GM18508 (cell line): ENCODE data around the gene LTBP2.
A peak's percentile ranks its signal among the peaks of the same experiment; 100 is the strongest.

Experiments
- ATAC-seq: cut with Tn5 transposase; IDR thresholded peaks from one replicate; pipeline ENCODE4 v1.9.1; 2021; ENCODE audit warnings: moderate number of reproducible peaks; ENCODE audit not compliant: insufficient read depth, unreplicated experiment

LTBP2 gene

GRCh38 chr14:74500417-74501134 is 111.5 kb downstream of the LTBP2 start:
- ATAC-seq, result no peak

GRCh38 chr14:74495356-74495755 is 116.7 kb downstream of the LTBP2 start:
- no peak for ATAC-seq

GRCh38 chr14:74493343-74494261 is 118.4 kb downstream of the LTBP2 start, which contains the start of gene ISCA2:
ISCA2 (plus strand) TSS chr14:74493765; CDS start chr14:74493775, 10 bp downstream.
- ATAC-seq, result peak; percentile 74

GRCh38 chr14:74492776-74493342 is 119.2 kb downstream of the LTBP2 start, which contains the start of gene NPC2:
NPC2 (minus strand) TSS chr14:74493305; CDS start chr14:74493274, 31 bp downstream.
- ATAC-seq, result peak; percentile 9

- no peak for ATAC-seq
Observed at GRCh38 chr14:74491956-74492775, 119.9 kb downstream of the LTBP2 start.

- ATAC-seq, result no peak
Observed at GRCh38 chr14:74490486-74490885, 121.6 kb downstream of the LTBP2 start.

- no peak for ATAC-seq
Observed at GRCh38 chr14:74488786-74489397, 123.1 kb downstream of the LTBP2 start.

GRCh38 chr14:74486164-74486563 is 125.9 kb downstream of the LTBP2 start:
- ATAC-seq, result no peak

GRCh38 chr14:74483321-74483720 is 128.7 kb downstream of the LTBP2 start:
- ATAC-seq, result no peak

GRCh38 chr14:74482571-74482970 is 129.5 kb downstream of the LTBP2 start:
- no peak for ATAC-seq

- no peak for ATAC-seq
Observed at GRCh38 chr14:74480046-74480445, 132.0 kb downstream of the LTBP2 start.

- no peak for ATAC-seq
Observed at GRCh38 chr14:74478996-74479635, 132.9 kb downstream of the LTBP2 start.

- no peak for ATAC-seq
Observed at GRCh38 chr14:74476607-74477006, 135.4 kb downstream of the LTBP2 start.

GRCh38 chr14:74476107-74476506 is 135.9 kb downstream of the LTBP2 start:
- no peak for ATAC-seq

- ATAC-seq, result no peak
Observed at GRCh38 chr14:74475678-74476077, 136.4 kb downstream of the LTBP2 start.

GRCh38 chr14:74474376-74474775 is 137.7 kb downstream of the LTBP2 start:
- ATAC-seq, result no peak

- no peak for ATAC-seq
Observed at GRCh38 chr14:74472601-74473000, 139.4 kb downstream of the LTBP2 start.

GRCh38 chr14:74469548-74470518 is 142.2 kb downstream of the LTBP2 start:
- ATAC-seq, result no peak
